HEK293 (cell line): ENCODE data around the gene DGKH.

ENCODE experiments used
- CTCF ChIA-PET: fragments of 350-600 bp; formaldehyde crosslinking; extraction: SDS; loops from one replicate; lab custom pipeline; 2021; ENCODE audit warnings: antibody characterized with exemption; lab: Yijun Ruan, JAX
- POLR2A ChIA-PET: fragments of 300-600 bp; formaldehyde crosslinking; extraction: SDS; loops from one replicate; lab custom pipeline; 2020; ENCODE audit warnings: antibody characterized with exemption, inconsistent platforms; lab: Yijun Ruan, JAX
- H3K27ac ChIP-seq: fragments of 200-500 bp; sonication (Bioruptor generic); 2 replicates; pipeline ENCODE4 v1.5.1; 2014; ENCODE audit warnings: low read depth, low read length, control low read depth, inconsistent platforms; ENCODE audit errors: extremely low read depth
- H3K36me3 ChIP-seq, 2 experiments: fragments of 200-500 bp in 1 of 2; sonication (Bioruptor generic) in 1 of 2; 1 replicate in 1 of 2; 2 replicates in 1 of 2; pipeline ENCODE4 v1.5.1; 2014 to 2017; ENCODE audit warnings: inconsistent platforms in 2 of 2, low read length in 2 of 2; ENCODE audit not compliant: control insufficient read depth in 2 of 2, insufficient read depth in 1 of 2
- H3K4me1 ChIP-seq: fragments of 200-500 bp; sonication (Bioruptor generic); 2 replicates; pipeline ENCODE4 v1.5.1; 2014; ENCODE audit warnings: mild to moderate bottlenecking, low read length, inconsistent platforms; ENCODE audit not compliant: control insufficient read depth, insufficient read depth
- H3K4me3 ChIP-seq: 2 replicates; pipeline ENCODE4 v1.5.1; 2011; ENCODE audit warnings: low read depth, mild to moderate bottlenecking, control low read depth, low read length, moderate library complexity
- H3K9me3 ChIP-seq: fragments of 200-500 bp; sonication (Bioruptor generic); 2 replicates; pipeline ENCODE4 v1.5.1; 2014; ENCODE audit warnings: low read depth, low read length, inconsistent platforms; ENCODE audit not compliant: control insufficient read depth, insufficient read depth
- KLF1 ChIP-seq: fragments of 450-650 bp; formaldehyde crosslinking; IDR thresholded peaks from 2 replicates; pipeline ENCODE4 v1.5.1; 2016; ENCODE audit warnings: missing biosample characterization, missing genetic modification characterization
- KLF9 ChIP-seq: fragments of 450-650 bp; formaldehyde crosslinking; IDR thresholded peaks from 2 replicates; pipeline ENCODE4 v1.5.1; 2016; ENCODE audit warnings: missing biosample characterization, missing genetic modification characterization, low read depth
- ZFHX2 ChIP-seq: fragments of 450-650 bp; formaldehyde crosslinking; conservative IDR thresholded peaks from 2 replicates; pipeline ENCODE4 v1.5.1; 2016; ENCODE audit warnings: missing biosample characterization, missing genetic modification characterization
- ZNF121 ChIP-seq: fragments of 450-650 bp; formaldehyde crosslinking; IDR thresholded peaks from 2 replicates; pipeline ENCODE4 v1.5.1; 2016; ENCODE audit warnings: missing biosample characterization, missing genetic modification characterization
- ZNF211 ChIP-seq: fragments of 450-650 bp; formaldehyde crosslinking; IDR thresholded peaks from 2 replicates; pipeline ENCODE4 v1.5.1; 2016; ENCODE audit warnings: low read depth, missing biosample characterization, missing genetic modification characterization
- ZNF335 ChIP-seq: fragments of 450-650 bp; formaldehyde crosslinking; conservative IDR thresholded peaks from 2 replicates; pipeline ENCODE4 v1.5.1; 2016; ENCODE audit warnings: missing biosample characterization, missing genetic modification characterization
- ZNF514 ChIP-seq: fragments of 450-650 bp; formaldehyde crosslinking; IDR thresholded peaks from 2 replicates; pipeline ENCODE4 v1.5.1; 2016; ENCODE audit warnings: missing biosample characterization, missing genetic modification characterization
- ZNF596 ChIP-seq: fragments of 450-650 bp; IDR thresholded peaks from 2 replicates; pipeline ENCODE4 v1.5.0; 2018; ENCODE audit warnings: missing biosample characterization, mild to moderate bottlenecking, missing genetic modification characterization, moderate library complexity
- ZNF660 ChIP-seq: fragments of 450-650 bp; IDR thresholded peaks from 2 replicates; pipeline ENCODE4 v1.5.1; 2018; ENCODE audit warnings: missing biosample characterization, mild to moderate bottlenecking, missing genetic modification characterization
- ZNF664 ChIP-seq: fragments of 450-650 bp; formaldehyde crosslinking; IDR thresholded peaks from 2 replicates; pipeline ENCODE4 v1.5.1; 2016; ENCODE audit warnings: missing biosample characterization, missing genetic modification characterization
- ZSCAN5A ChIP-seq: fragments of 450-650 bp; formaldehyde crosslinking; IDR thresholded peaks from 2 replicates; pipeline ENCODE4 v1.5.1; 2016; ENCODE audit warnings: missing biosample characterization, missing genetic modification characterization
- TF ChIP-seq, protein P1 (sequence below): fragments of 450-650 bp; formaldehyde crosslinking; IDR thresholded peaks from 2 replicates; pipeline ENCODE4 v1.5.1; 2016; ENCODE audit warnings: missing biosample characterization, missing genetic modification characterization
- TF ChIP-seq, protein P2 (sequence below): fragments of 450-650 bp; formaldehyde crosslinking; IDR thresholded peaks from 2 replicates; pipeline ENCODE4 v1.5.1; 2016; ENCODE audit warnings: missing biosample characterization, missing genetic modification characterization, borderline replicate concordance

DGKH gene

GRCh38 chr13:42009057-42009456 is 39.4 kb upstream of the DGKH start (continued):
- TF ChIP-seq ZSCAN5A = no peak
- no peak for TF ChIP-seq KLF1
- no peak for TF ChIP-seq ZNF211 (tag by site-specific recombination)
- TF ChIP-seq, protein P1, sequence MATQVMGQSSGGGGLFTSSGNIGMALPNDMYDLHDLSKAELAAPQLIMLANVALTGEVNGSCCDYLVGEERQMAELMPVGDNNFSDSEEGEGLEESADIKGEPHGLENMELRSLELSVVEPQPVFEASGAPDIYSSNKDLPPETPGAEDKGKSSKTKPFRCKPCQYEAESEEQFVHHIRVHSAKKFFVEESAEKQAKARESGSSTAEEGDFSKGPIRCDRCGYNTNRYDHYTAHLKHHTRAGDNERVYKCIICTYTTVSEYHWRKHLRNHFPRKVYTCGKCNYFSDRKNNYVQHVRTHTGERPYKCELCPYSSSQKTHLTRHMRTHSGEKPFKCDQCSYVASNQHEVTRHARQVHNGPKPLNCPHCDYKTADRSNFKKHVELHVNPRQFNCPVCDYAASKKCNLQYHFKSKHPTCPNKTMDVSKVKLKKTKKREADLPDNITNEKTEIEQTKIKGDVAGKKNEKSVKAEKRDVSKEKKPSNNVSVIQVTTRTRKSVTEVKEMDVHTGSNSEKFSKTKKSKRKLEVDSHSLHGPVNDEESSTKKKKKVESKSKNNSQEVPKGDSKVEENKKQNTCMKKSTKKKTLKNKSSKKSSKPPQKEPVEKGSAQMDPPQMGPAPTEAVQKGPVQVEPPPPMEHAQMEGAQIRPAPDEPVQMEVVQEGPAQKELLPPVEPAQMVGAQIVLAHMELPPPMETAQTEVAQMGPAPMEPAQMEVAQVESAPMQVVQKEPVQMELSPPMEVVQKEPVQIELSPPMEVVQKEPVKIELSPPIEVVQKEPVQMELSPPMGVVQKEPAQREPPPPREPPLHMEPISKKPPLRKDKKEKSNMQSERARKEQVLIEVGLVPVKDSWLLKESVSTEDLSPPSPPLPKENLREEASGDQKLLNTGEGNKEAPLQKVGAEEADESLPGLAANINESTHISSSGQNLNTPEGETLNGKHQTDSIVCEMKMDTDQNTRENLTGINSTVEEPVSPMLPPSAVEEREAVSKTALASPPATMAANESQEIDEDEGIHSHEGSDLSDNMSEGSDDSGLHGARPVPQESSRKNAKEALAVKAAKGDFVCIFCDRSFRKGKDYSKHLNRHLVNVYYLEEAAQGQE (tag by site-specific recombination) = no peak
- no peak for TF ChIP-seq ZNF664 (tag by site-specific recombination)
- TF ChIP-seq ZNF596 (tag by site-specific recombination) = no peak
- TF ChIP-seq, protein P2, sequence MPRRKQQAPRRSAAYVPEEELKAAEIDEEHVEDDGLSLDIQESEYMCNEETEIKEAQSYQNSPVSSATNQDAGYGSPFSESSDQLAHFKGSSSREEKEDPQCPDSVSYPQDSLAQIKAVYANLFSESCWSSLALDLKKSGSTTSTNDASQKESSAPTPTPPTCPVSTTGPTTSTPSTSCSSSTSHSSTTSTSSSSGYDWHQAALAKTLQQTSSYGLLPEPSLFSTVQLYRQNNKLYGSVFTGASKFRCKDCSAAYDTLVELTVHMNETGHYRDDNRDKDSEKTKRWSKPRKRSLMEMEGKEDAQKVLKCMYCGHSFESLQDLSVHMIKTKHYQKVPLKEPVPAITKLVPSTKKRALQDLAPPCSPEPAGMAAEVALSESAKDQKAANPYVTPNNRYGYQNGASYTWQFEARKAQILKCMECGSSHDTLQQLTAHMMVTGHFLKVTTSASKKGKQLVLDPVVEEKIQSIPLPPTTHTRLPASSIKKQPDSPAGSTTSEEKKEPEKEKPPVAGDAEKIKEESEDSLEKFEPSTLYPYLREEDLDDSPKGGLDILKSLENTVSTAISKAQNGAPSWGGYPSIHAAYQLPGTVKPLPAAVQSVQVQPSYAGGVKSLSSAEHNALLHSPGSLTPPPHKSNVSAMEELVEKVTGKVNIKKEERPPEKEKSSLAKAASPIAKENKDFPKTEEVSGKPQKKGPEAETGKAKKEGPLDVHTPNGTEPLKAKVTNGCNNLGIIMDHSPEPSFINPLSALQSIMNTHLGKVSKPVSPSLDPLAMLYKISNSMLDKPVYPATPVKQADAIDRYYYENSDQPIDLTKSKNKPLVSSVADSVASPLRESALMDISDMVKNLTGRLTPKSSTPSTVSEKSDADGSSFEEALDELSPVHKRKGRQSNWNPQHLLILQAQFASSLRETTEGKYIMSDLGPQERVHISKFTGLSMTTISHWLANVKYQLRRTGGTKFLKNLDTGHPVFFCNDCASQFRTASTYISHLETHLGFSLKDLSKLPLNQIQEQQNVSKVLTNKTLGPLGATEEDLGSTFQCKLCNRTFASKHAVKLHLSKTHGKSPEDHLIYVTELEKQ (tag by site-specific recombination) = no peak
- no peak for TF ChIP-seq ZNF121 (tag by site-specific recombination)

- Histone ChIP-seq H3K4me3 (no peak overlapping the region), H3K27ac (no peak overlapping the region), H3K4me1 (no peaks in the 10 kb centered on the region), H3K9me3 (no peaks in the 10 kb centered on the region), H3K36me3 (no peaks in the 10 kb centered on the region)
- ChIA-PET CTCF (interaction anchor here (0.7 kb wide), 1 partner anchor 29 kb away, joined by 3 read pairs; no protein-coding TSS in a partner anchor), POLR2A (no interaction called here)
- TF ChIP-seq KLF9 (tag by site-specific recombination) = peak; percentile 68
- TF ChIP-seq ZNF514 = no peak
- no peak for TF ChIP-seq ZNF660 (tag by site-specific recombination)
- TF ChIP-seq ZFHX2 (tag by site-specific recombination) = peak; percentile 19; the same call in 1 of the 2 replicates
- TF ChIP-seq ZSCAN5A = no peak
- TF ChIP-seq ZNF335 (tag by site-specific recombination) = peak; percentile 44; the same call in 1 of the 2 replicates
- TF ChIP-seq, all 188 proteins: peak for 3
Measured at GRCh38 chr13:42011601-42012350, 36.7 kb upstream of the DGKH start.
